ENCODE data around the gene CHRNB1.
A peak's percentile ranks its signal among the peaks of the same experiment; 100 is the strongest.

The CHRNB1 gene

GRCh38 chr17:7444682-7445618 lies at the start of gene CHRNB1:
Gene CHRNB1 (plus strand): TSS chr17:7445061. CDS start chr17:7445128, 67 bp downstream.
- no peak for DNase-seq

GRCh38 chr17:7396147-7396546 lies 48.7 kb upstream of the CHRNB1 start:
- no peak for DNase-seq

GRCh38 chr17:7398612-7399011 lies 46.2 kb upstream of the CHRNB1 start:
- DNase-seq, result no peak

- DNase-seq, result peak in 1 of 4 experiments; percentile 14
These were observed 41.7 kb upstream of the CHRNB1 start for GRCh38 chr17:7403043-7403726.

GRCh38 chr17:7403727-7403976 lies 41.2 kb upstream of the CHRNB1 start:
- no peak for DNase-seq

GRCh38 chr17:7403977-7404736 lies 40.7 kb upstream of the CHRNB1 start, which contains the start of gene TMEM256:
Gene TMEM256 (minus strand): TSS chr17:7404097. CDS start chr17:7404084, 13 bp downstream.
- peak; percentile 84 to 93 (median 92) for DNase-seq

- peak in 2 of 4 experiments; percentile 70 to 81 for DNase-seq
These were observed 40.0 kb upstream of the CHRNB1 start for GRCh38 chr17:7404737-7405349.

GRCh38 chr17:7405350-7406234 lies 39.3 kb upstream of the CHRNB1 start:
- DNase-seq, result no peak

GRCh38 chr17:7406235-7406825 lies 38.5 kb upstream of the CHRNB1 start:
- no peak for DNase-seq

GRCh38 chr17:7407082-7407481 lies 37.8 kb upstream of the CHRNB1 start:
- DNase-seq, result no peak

GRCh38 chr17:7407485-7408251 lies 37.2 kb upstream of the CHRNB1 start, which contains the start of gene NLGN2:
Gene NLGN2 (plus strand): TSS chr17:7407845. CDS start chr17:7408256, 411 bp downstream.
- DNase-seq, result no peak

- peak in 1 of 4 experiments; percentile 15 for DNase-seq
These were observed 36.6 kb upstream of the CHRNB1 start for GRCh38 chr17:7408252-7408727.

- DNase-seq, result no peak
These were observed 36.0 kb upstream of the CHRNB1 start for GRCh38 chr17:7408863-7409262.

- DNase-seq, result no peak
These were observed 35.1 kb upstream of the CHRNB1 start for GRCh38 chr17:7409716-7410115.

GRCh38 chr17:7410634-7411426 lies 34.0 kb upstream of the CHRNB1 start:
- DNase-seq, result no peak

- no peak for DNase-seq
These were observed 33.5 kb upstream of the CHRNB1 start for GRCh38 chr17:7411427-7411750.

- DNase-seq, result no peak
These were observed 31.4 kb upstream of the CHRNB1 start for GRCh38 chr17:7413346-7413985.

- DNase-seq, result no peak
These were observed 30.0 kb upstream of the CHRNB1 start for GRCh38 chr17:7414837-7415236.

GRCh38 chr17:7415784-7416183 lies 29.1 kb upstream of the CHRNB1 start:
- no peak for DNase-seq
